ENCODE data around the gene CSNK1G1.

Gene CSNK1G1

GRCh38 chr15:64246364-64247189 lies 109.4 kb downstream of the CSNK1G1 start:
- TF ChIP-seq CTCF (conservative IDR thresholded peaks at IDR 0.05; ENCODE audit: low read depth, low read length): no peak
- no peaks in the 10 kb centered on the region for H3K79me2 ChIP-seq (ENCODE audit: insufficient read depth, low read depth)
- no peaks in the 10 kb centered on the region for H3K36me3 ChIP-seq (ENCODE audit: insufficient read depth)

GRCh38 chr15:64245405-64245804 lies 110.6 kb downstream of the CSNK1G1 start:
- H3K4me1 ChIP-seq (ENCODE audit: low read depth, poor library complexity, severe bottlenecking): peaks cover 42% of the 10 kb centered on the region
- no peak overlapping the region for H3K4me2 ChIP-seq
- no peak for TF ChIP-seq CTCF (conservative IDR thresholded peaks at IDR 0.05; ENCODE audit: low read depth, low read length)
- H2AFZ ChIP-seq (ENCODE audit: low read depth): no peak overlapping the region
- H3K9ac ChIP-seq: no peak overlapping the region
- no peaks in the 10 kb centered on the region for H4K20me1 ChIP-seq (ENCODE audit: insufficient read depth)
- no peaks in the 10 kb centered on the region for H3K27me3 ChIP-seq (ENCODE audit: insufficient read depth, low read depth)
- H3K4me3 ChIP-seq (IDR thresholded peaks at IDR 0.05; ENCODE audit: insufficient read depth, low read depth, low read length): no peak overlapping the region
- H3K79me2 ChIP-seq (ENCODE audit: insufficient read depth, low read depth): no peaks in the 10 kb centered on the region
- no peaks in the 10 kb centered on the region for H3K36me3 ChIP-seq (ENCODE audit: insufficient read depth)
- H3K27ac ChIP-seq: no peak overlapping the region

More at GRCh38 chr15:64246364-64247189, 109.4 kb downstream of the CSNK1G1 start:
- peak overlapping the region; percentile 46 for H3K4me2 ChIP-seq
- H3K27ac ChIP-seq: peak overlapping the region; percentile 8; the same call in 1 of the 2 replicates
- H3K9ac ChIP-seq: no peak overlapping the region; the same call in 1 of the 2 replicates
- no peaks in the 10 kb centered on the region for H3K27me3 ChIP-seq (ENCODE audit: insufficient read depth, low read depth)
- no peaks in the 10 kb centered on the region for H4K20me1 ChIP-seq (ENCODE audit: insufficient read depth)
- H3K4me1 ChIP-seq (ENCODE audit: low read depth, poor library complexity, severe bottlenecking): peaks cover 42% of the 10 kb centered on the region
- no peak overlapping the region for H2AFZ ChIP-seq (ENCODE audit: low read depth)
- H3K4me3 ChIP-seq (IDR thresholded peaks at IDR 0.05; ENCODE audit: insufficient read depth, low read depth, low read length): no peak overlapping the region

GRCh38 chr15:64237677-64238076 lies 118.3 kb downstream of the CSNK1G1 start:
- H2AFZ ChIP-seq (ENCODE audit: low read depth): no peak overlapping the region
- TF ChIP-seq CTCF (conservative IDR thresholded peaks at IDR 0.05; ENCODE audit: low read depth, low read length): no peak
- H3K79me2 ChIP-seq (ENCODE audit: insufficient read depth, low read depth): no peaks in the 10 kb centered on the region
- H3K4me1 ChIP-seq (ENCODE audit: low read depth, poor library complexity, severe bottlenecking): peaks cover 10% of the 10 kb centered on the region
- no peak overlapping the region for H3K4me3 ChIP-seq (IDR thresholded peaks at IDR 0.05; ENCODE audit: insufficient read depth, low read depth, low read length)
- no peaks in the 10 kb centered on the region for H3K27me3 ChIP-seq (ENCODE audit: insufficient read depth, low read depth)
- no peaks in the 10 kb centered on the region for H4K20me1 ChIP-seq (ENCODE audit: insufficient read depth)
- no peak overlapping the region for H3K9ac ChIP-seq
- peak overlapping the region; percentile 5; the same call in 1 of the 2 replicates for H3K4me2 ChIP-seq
- no peak overlapping the region for H3K27ac ChIP-seq
- no peaks in the 10 kb centered on the region for H3K36me3 ChIP-seq (ENCODE audit: insufficient read depth)

GRCh38 chr15:64236156-64236894 lies 119.6 kb downstream of the CSNK1G1 start:
- H3K9ac ChIP-seq: no peak overlapping the region
- no peak overlapping the region for H3K4me2 ChIP-seq
- H3K27me3 ChIP-seq (ENCODE audit: insufficient read depth, low read depth): no peaks in the 10 kb centered on the region
- no peak overlapping the region for H3K4me3 ChIP-seq (IDR thresholded peaks at IDR 0.05; ENCODE audit: insufficient read depth, low read depth, low read length)
- H2AFZ ChIP-seq (ENCODE audit: low read depth): no peak overlapping the region
- no peaks in the 10 kb centered on the region for H3K79me2 ChIP-seq (ENCODE audit: insufficient read depth, low read depth)
- no peak overlapping the region for H3K27ac ChIP-seq
- no peak for TF ChIP-seq CTCF (conservative IDR thresholded peaks at IDR 0.05; ENCODE audit: low read depth, low read length)
- peaks cover 10% of the 10 kb centered on the region for H3K4me1 ChIP-seq (ENCODE audit: low read depth, poor library complexity, severe bottlenecking)
- H4K20me1 ChIP-seq (ENCODE audit: insufficient read depth): no peaks in the 10 kb centered on the region
- no peaks in the 10 kb centered on the region for H3K36me3 ChIP-seq (ENCODE audit: insufficient read depth)

Measured in KMS-11 (cell line).